Measurements from ENCODE around the gene GMCL2.

DNA sequence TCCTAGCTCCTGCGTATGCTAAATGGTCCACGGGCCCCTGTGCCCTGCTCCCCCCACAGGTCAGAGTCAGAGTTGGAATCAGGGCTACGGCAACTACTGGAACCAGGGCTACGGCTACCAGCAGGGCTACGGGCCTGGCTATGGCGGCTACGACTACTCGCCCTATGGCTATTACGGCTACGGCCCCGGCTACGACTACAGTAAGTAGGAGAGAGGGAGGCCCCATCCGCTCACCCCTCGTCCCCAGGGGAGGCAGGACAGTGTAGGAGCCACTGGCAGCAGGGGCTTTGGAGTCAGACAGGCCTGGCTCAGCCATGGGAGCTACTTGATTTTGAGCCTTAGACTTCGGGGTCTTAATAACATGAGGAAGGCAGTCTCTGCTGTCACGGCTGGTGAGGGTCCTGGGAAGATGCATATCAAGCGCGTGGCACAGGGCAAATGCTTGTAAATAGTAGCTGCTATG lies 22.9 kb upstream of the GMCL2 start:
- TF ChIP-seq, protein P1, sequence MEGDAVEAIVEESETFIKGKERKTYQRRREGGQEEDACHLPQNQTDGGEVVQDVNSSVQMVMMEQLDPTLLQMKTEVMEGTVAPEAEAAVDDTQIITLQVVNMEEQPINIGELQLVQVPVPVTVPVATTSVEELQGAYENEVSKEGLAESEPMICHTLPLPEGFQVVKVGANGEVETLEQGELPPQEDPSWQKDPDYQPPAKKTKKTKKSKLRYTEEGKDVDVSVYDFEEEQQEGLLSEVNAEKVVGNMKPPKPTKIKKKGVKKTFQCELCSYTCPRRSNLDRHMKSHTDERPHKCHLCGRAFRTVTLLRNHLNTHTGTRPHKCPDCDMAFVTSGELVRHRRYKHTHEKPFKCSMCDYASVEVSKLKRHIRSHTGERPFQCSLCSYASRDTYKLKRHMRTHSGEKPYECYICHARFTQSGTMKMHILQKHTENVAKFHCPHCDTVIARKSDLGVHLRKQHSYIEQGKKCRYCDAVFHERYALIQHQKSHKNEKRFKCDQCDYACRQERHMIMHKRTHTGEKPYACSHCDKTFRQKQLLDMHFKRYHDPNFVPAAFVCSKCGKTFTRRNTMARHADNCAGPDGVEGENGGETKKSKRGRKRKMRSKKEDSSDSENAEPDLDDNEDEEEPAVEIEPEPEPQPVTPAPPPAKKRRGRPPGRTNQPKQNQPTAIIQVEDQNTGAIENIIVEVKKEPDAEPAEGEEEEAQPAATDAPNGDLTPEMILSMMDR (conservative IDR thresholded peaks at IDR 0.05 in 1 of 2, IDR thresholded peaks at IDR 0.05 in 1 of 2; ENCODE audit: extremely low read depth in 1 of 2, insufficient read depth in 1 of 2, low read depth in 1 of 2, low read length in 2 of 2), result no peak
- no peak for TF ChIP-seq EZH2 (IDR thresholded peaks at IDR 0.05; ENCODE audit: borderline replicate concordance, low read length)

All from mammary epithelial cell (primary cell).